Mucosa of gallbladder (tissue), 1 donor: ENCODE measurements around the gene LONP2. TPM values are rescaled to one million over a fixed set of nuclear protein-coding genes. Genes with fewer than 3 reads are reported as not detected.
"Not testable (repeated sequence)": the region's sequence is repeated elsewhere in the genome, so short reads cannot be mapped to it uniquely, and the experiment has no call there.

ENCODE experiments used
- DNase-seq: peaks from one replicate; pipeline ENCODE4 v3.0.0-alpha.2; 2020; ENCODE audit warnings: low spot score
- total RNA-seq: library from RNA; stranded (reverse); gene quantifications from one replicate; pipeline ENCODE4 v1.2.1, GENCODE V29; 2021
- donor health status: DM: no; HTN: no; CAD: no.

Gene LONP2
- total RNA-seq, 1 donor from 2014 or later = 104 TPM

GRCh38 chr16:48393485-48394354 is 149.6 kb downstream of the LONP2 start:
- no peak for DNase-seq

- no peak for DNase-seq
Measured at GRCh38 chr16:48394355-48394703, 150.2 kb downstream of the LONP2 start.

- no peak for DNase-seq
Measured at GRCh38 chr16:48395375-48395774, 151.3 kb downstream of the LONP2 start.

GRCh38 chr16:48402547-48402946 is 158.4 kb downstream of the LONP2 start:
- not testable (repeated sequence) for DNase-seq

GRCh38 chr16:48405153-48405552 is 161.1 kb downstream of the LONP2 start:
- DNase-seq = no peak

GRCh38 chr16:48405907-48406306 is 161.8 kb downstream of the LONP2 start:
- peak; percentile 40 for DNase-seq

Other genes starting within 250 kb of the LONP2 start
- 0.69 TPM for gene ABCC12, start 88.3 kb upstream of the LONP2 start, total RNA-seq
- 0.81 TPM for gene ABCC11, start 3.2 kb downstream of the LONP2 start, total RNA-seq
- gene SIAH1, start 141.1 kb downstream of the LONP2 start, total RNA-seq = 22.2 TPM